Measurements from ENCODE around the gene MFSD1. TPM values are rescaled to one million over a fixed set of nuclear protein-coding genes. Genes with fewer than 3 reads are reported as not detected.

Gene MFSD1
- total and polyA plus RNA-seq, 2 of the 4 experiments (the other 2 are of a cell fraction), result 50.4 to 64.2 TPM

GRCh38 chr3:158859362-158859761 is 57.5 kb downstream of the MFSD1 start:
- Histone ChIP-seq H3K4me2 (ENCODE audit: low read depth, low read length) (no peak overlapping the region), H2BK15ac (ENCODE audit: low read depth, low read length) (no peak overlapping the region), H2BK120ac (ENCODE audit: low read depth, low read length) (no peak overlapping the region), H2AK9ac (replicated peaks; ENCODE audit: low read depth, low read length, poor library complexity) (no peak overlapping the region), H3K9me1 (ENCODE audit: insufficient read depth, low read length) (no peaks in the 10 kb centered on the region), H3K79me1 (ENCODE audit: low read depth in 1 of 2, low read length in 2 of 2) (no peaks in the 10 kb centered on the region), H3K4me3 (ENCODE audit: insufficient read depth, low read depth, low read length) (no peak overlapping the region), H3K27ac (ENCODE audit: insufficient read depth, low read length) (no peak overlapping the region), H2AFZ (replicated peaks; ENCODE audit: low read length, poor library complexity) (no peak overlapping the region), H3K9me3 (ENCODE audit: control insufficient read depth, insufficient read depth, low read length) (no peaks in the 10 kb centered on the region), H2BK5ac (ENCODE audit: low read depth, low read length, poor library complexity, severe bottlenecking) (no peak overlapping the region), H2BK20ac (ENCODE audit: low read depth, low read length) (no peak overlapping the region), H2AK5ac (ENCODE audit: low read depth, low read length) (no peak overlapping the region), H4K8ac (ENCODE audit: low read depth in 2 of 2, low read length in 2 of 2) (no peak overlapping the region), H3K14ac (replicated peaks; ENCODE audit: low read depth, low read length) (no peak overlapping the region), H3K36me3 (ENCODE audit: control insufficient read depth, insufficient read depth, low read length) (no peaks in the 10 kb centered on the region), H3K56ac (ENCODE audit: extremely low read depth, insufficient read depth, low read length) (no peak overlapping the region), H3K9ac (ENCODE audit: low read depth, low read length) (no peak overlapping the region), H3K27me3 (ENCODE audit: control insufficient read depth, insufficient read depth, low read length) (no peaks in the 10 kb centered on the region), H4K91ac (ENCODE audit: insufficient read depth, low read depth, low read length) (no peak overlapping the region), H3K4me1 (ENCODE audit: control insufficient read depth, insufficient read depth, low read length) (no peaks in the 10 kb centered on the region), H4K5ac (ENCODE audit: low read depth, low read length) (no peak overlapping the region), H4K20me1 (ENCODE audit: insufficient read depth, low read length) (no peaks in the 10 kb centered on the region), H3K4ac (ENCODE audit: low read depth, low read length) (no peak overlapping the region), H3K18ac (ENCODE audit: low read depth, low read length) (no peak overlapping the region), H3K23ac (ENCODE audit: low read depth, low read length) (no peak overlapping the region)
- BruUV-seq (replicated peaks), result no TSS peak
- in situ Hi-C loops (cut with MboI; ENCODE audit: low sequenced_read_pairs), result no loop called here
- no peak for DNase-seq
- intact Hi-C loops (cut with micrococcal nuclease), result no loop called here
- ATAC-seq (ENCODE audit: low read depth), result no peak
- dilution Hi-C loops (cut with HindIII; ENCODE audit: low sequenced_read_pairs, unreplicated experiment), result no loop called here
- WGBS, 2 experiments (ENCODE audit: extremely low coverage in 2 of 2, insufficient read length in 1 of 2), result no CpG with 5 or more reads among the region's 3 CpGs
- ChIA-PET POLR2A (ENCODE audit: unreplicated experiment) (no interaction called here), CTCF (no interaction called here)
- TF ChIP-seq MXI1 (IDR thresholded peaks at IDR 0.05; ENCODE audit: borderline replicate concordance, low read depth, low read length) (no peak), MAZ (IDR thresholded peaks at IDR 0.05; ENCODE audit: borderline replicate concordance, low read depth, low read length) (no peak), POLR2A (IDR thresholded peaks at IDR 0.05; ENCODE audit: low read depth, low read length) (no peak), SMC3 (IDR thresholded peaks at IDR 0.05; ENCODE audit: low read depth, low read length) (no peak), MAFK (IDR thresholded peaks at IDR 0.05; ENCODE audit: low read depth, low read length) (no peak), CHD1 (IDR thresholded peaks at IDR 0.05; ENCODE audit: low read depth, low read length) (no peak), BHLHE40 (IDR thresholded peaks at IDR 0.05; ENCODE audit: low read depth, low read length) (no peak), ELK1 (IDR thresholded peaks at IDR 0.05; ENCODE audit: borderline replicate concordance, low read depth, low read length) (no peak), FOS (IDR thresholded peaks at IDR 0.05; ENCODE audit: low read depth, low read length) (no peak)

Measured in IMR-90 (cell line).